ENCODE measurements around the gene MPRIP. TPM values are rescaled to one million over a fixed set of nuclear protein-coding genes. Genes with fewer than 3 reads are reported as not detected.

The MPRIP gene
- total RNA-seq, 4 donors from 2014 or later: 65.7 to 168 (median 147) TPM

DNA sequence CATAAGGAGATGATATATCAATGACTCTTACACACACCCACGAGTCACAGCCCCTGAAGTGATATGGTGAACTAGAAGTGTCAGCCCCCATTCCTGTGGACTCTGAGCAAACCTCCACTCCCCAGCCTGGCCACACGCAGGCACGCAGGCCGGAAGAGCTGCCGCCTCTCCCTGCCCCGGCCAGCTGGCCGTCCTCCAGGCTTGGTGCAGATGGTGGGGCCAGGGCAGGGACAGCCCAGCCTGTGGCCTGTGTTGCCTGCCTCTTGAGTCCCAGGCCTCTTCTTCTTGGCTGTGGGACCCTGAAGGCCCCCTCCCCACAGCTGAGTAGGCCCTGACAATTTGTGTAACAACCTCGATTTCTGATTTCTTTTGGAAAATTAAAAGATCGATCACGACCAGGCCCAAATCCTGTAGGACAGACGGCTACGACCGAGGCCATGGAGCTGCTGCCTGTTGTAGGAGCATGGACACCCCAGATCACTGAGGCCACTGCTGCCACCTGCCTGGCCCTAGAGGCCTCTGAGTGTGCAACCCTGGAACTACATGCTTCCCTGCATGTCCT lies 10.0 kb upstream of the MPRIP start:
- Histone ChIP-seq H3K27ac (peak overlapping the region in 1 of 4 donors; percentile 33), H3K27me3 (no peaks in the 10 kb centered on the region), H3K9me3 (no peaks in the 10 kb centered on the region), H3K4me1 (peaks cover 4 to 46% (median 16%) of the 10 kb centered on the region in 3 donors), H3K4me3 (no peak overlapping the region), H3K36me3 (no peaks in the 10 kb centered on the region)
- no peak for DNase-seq
- WGBS, 2 donors: 40 to 75% methylated on average over 3 to 10 of the region's 13 CpGs
- TF ChIP-seq, protein P1, sequence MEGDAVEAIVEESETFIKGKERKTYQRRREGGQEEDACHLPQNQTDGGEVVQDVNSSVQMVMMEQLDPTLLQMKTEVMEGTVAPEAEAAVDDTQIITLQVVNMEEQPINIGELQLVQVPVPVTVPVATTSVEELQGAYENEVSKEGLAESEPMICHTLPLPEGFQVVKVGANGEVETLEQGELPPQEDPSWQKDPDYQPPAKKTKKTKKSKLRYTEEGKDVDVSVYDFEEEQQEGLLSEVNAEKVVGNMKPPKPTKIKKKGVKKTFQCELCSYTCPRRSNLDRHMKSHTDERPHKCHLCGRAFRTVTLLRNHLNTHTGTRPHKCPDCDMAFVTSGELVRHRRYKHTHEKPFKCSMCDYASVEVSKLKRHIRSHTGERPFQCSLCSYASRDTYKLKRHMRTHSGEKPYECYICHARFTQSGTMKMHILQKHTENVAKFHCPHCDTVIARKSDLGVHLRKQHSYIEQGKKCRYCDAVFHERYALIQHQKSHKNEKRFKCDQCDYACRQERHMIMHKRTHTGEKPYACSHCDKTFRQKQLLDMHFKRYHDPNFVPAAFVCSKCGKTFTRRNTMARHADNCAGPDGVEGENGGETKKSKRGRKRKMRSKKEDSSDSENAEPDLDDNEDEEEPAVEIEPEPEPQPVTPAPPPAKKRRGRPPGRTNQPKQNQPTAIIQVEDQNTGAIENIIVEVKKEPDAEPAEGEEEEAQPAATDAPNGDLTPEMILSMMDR (IDR thresholded peaks at IDR 0.05): peak in 1 of 6 experiments; percentile 15
- TF ChIP-seq POLR2A (IDR thresholded peaks at IDR 0.05): no peak
- intact Hi-C loops (cut with DNase I): no loop called here

DNA sequence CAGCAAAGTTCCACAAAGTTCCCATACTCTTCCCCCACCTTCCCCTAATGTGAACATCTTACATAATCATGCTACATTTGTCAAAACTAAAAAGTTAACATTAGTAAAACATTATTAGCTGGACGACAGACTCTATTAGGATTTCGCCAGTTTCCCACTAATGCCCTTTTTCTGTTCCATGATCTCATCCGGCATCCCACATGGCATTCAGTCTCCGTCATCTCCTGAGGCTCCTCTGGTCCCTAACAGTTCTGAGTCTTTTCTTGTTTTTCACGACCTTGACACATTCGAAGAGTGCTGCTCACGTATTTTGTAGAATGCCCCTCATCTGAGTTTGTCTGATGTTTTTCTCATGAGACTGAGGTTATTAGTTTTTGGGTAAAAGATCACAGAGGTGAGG lies 8.8 kb upstream of the MPRIP start:
- H3K27ac ChIP-seq: no peak overlapping the region
- intact Hi-C loops (cut with DNase I): no loop called here

DNA sequence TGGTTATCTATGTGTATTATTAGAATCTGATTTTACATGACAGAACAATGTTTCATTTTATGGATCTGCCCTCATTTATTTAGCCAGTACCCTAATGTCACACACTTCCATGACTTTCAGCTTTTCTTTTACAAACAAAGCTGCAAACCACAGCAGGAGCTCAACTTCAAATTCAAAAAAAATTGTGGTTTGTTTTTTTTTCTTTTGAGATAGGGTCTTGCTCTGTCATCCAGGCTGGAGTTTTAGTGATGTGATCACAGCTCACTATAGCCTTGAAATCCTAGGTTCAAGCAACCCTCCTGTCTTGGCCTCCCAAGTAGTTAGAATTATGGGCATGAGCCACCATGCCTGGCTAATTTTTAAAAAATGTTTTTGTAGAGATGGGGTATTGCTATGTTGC lies 8.2 kb upstream of the MPRIP start:
- no peak for TF ChIP-seq POLR2A (IDR thresholded peaks at IDR 0.05)
- TF ChIP-seq, protein P1 (IDR thresholded peaks at IDR 0.05): no peak
- peaks cover 0 to 39% (median 6%) of the 10 kb centered on the region in 3 donors for H3K4me1 ChIP-seq
- H3K27me3 ChIP-seq: no peaks in the 10 kb centered on the region
- no peak for DNase-seq
- no peak overlapping the region for H3K27ac ChIP-seq
- intact Hi-C loops (cut with DNase I): no loop called here
- H3K4me3 ChIP-seq: no peak overlapping the region
- no peaks in the 10 kb centered on the region for H3K36me3 ChIP-seq
- no peaks in the 10 kb centered on the region for H3K9me3 ChIP-seq

More for the DNA sequence above, 8.8 kb upstream of the MPRIP start:
- peaks cover 0 to 43% (median 9%) of the 10 kb centered on the region in 3 donors for H3K4me1 ChIP-seq
- H3K9me3 ChIP-seq: no peaks in the 10 kb centered on the region
- H3K36me3 ChIP-seq: no peaks in the 10 kb centered on the region
- 89% methylated on average over 7 of the region's 7 CpGs for WGBS, 2 donors
- TF ChIP-seq POLR2A (IDR thresholded peaks at IDR 0.05): no peak
- TF ChIP-seq, protein P1 (IDR thresholded peaks at IDR 0.05): no peak
- H3K27me3 ChIP-seq: no peaks in the 10 kb centered on the region
- no peak overlapping the region for H3K4me3 ChIP-seq
- DNase-seq: no peak

DNA sequence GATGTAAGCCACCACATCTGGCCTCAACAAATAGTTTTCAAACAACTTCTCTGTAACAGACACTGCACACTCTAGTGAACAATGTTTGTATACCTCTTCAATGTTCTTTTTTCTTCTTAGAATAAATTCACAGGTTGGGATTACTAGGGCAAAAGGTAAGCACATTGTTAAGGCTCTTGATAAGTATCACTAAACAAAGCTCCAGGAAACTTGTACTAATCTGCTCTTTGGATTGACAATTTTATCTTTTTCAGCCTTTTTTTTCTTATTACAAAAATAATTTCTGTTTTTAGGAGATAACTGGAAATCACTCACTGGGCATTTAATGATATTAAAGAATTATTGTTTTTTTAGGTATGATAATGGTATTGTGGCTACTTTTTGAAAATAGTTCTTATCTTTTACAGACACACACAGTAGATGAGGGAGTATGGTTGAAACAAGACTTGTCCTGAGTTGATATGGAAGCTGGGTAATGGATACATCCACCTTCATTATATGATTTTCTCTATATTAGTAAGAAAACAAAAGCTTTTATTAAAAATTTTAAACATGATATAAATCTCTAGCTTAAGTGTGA lies 7.7 kb upstream of the MPRIP start:
- Histone ChIP-seq H3K4me3 (no peak overlapping the region), H3K27ac (no peak overlapping the region), H3K4me1 (peaks cover 0 to 38% (median 6%) of the 10 kb centered on the region in 3 donors), H3K9me3 (no peaks in the 10 kb centered on the region), H3K27me3 (no peaks in the 10 kb centered on the region), H3K36me3 (no peaks in the 10 kb centered on the region)
- TF ChIP-seq POLR2A (IDR thresholded peaks at IDR 0.05): no peak
- TF ChIP-seq, protein P1 (IDR thresholded peaks at IDR 0.05): no peak
- DNase-seq: no peak
- intact Hi-C loops (cut with DNase I): no loop called here

DNA sequence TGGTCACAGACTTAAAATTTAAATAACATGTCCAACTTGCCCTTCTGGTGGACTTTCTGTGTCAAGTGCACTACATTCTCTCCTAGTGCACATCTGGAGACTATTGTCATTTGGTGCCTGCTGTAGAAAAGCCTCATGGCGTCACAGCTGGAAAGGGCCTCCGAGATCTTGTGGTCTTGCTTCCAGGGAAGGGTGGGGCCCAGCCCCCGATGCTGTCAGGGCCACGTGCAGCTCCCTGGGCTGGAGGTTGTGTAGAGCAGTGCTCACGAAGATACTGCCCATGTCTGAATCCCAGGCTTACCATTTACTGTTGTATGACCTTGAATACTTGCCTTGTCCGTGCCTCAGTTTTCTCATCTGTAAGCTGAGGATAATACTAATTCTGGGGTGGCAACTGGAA lies 6.8 kb upstream of the MPRIP start:
- H3K27ac ChIP-seq: no peak overlapping the region
- H3K4me3 ChIP-seq: no peak overlapping the region
- no peaks in the 10 kb centered on the region for H3K36me3 ChIP-seq
- DNase-seq: no peak
- TF ChIP-seq, protein P1 (IDR thresholded peaks at IDR 0.05): no peak
- no peak for TF ChIP-seq POLR2A (IDR thresholded peaks at IDR 0.05)
- H3K27me3 ChIP-seq: no peaks in the 10 kb centered on the region
- peaks cover 0 to 38% (median 6%) of the 10 kb centered on the region in 3 donors for H3K4me1 ChIP-seq
- no peaks in the 10 kb centered on the region for H3K9me3 ChIP-seq
- intact Hi-C loops (cut with DNase I): no loop called here
- 69 to 77% methylated on average over 2 to 6 of the region's 6 CpGs for WGBS, 2 donors

All from esophagus squamous epithelium (tissue), 5 donors.